DND-41 (cell line): ENCODE measurements around the gene NPR1.
"Not testable (repeated sequence)": the region's sequence is repeated elsewhere in the genome, so short reads cannot be mapped to it uniquely, and the experiment has no call there.

ENCODE experiments used
- ATAC-seq: fragments of 200-7000 bp; cut with Tn5 transposase; 3 replicates; pipeline ENCODE4 v1.9.1; 2021; ENCODE audit warnings: low read depth; ENCODE audit not compliant: insufficient read depth
- DNase-seq: peaks from one replicate; pipeline ENCODE4 v3.0.0-alpha.2; 2020
- H2AFZ ChIP-seq: 2 replicates; pipeline ENCODE4 v1.6.0; 2012; ENCODE audit warnings: low read depth, low read length
- H3K27ac ChIP-seq: 2 replicates; pipeline ENCODE4 v1.5.1; 2012; ENCODE audit warnings: low read length, inconsistent platforms
- H3K27me3 ChIP-seq: fragments of 200-600 bp; sonication (generic); 2 replicates; pipeline ENCODE4 v1.6.0; 2012; ENCODE audit warnings: low read length, mild to moderate bottlenecking, inconsistent platforms; ENCODE audit not compliant: insufficient read depth, poor library complexity
- H3K36me3 ChIP-seq: 2 replicates; pipeline ENCODE4 v1.5.1; 2012; ENCODE audit warnings: low read length, inconsistent platforms; ENCODE audit not compliant: insufficient read depth
- H3K4me1 ChIP-seq: 2 replicates; pipeline ENCODE4 v1.5.1; 2012; ENCODE audit warnings: mild to moderate bottlenecking, low read length; ENCODE audit not compliant: insufficient read depth
- H3K4me2 ChIP-seq: 2 replicates; pipeline ENCODE4 v1.6.0; 2012; ENCODE audit warnings: mild to moderate bottlenecking, moderate library complexity, low read length, inconsistent platforms; ENCODE audit not compliant: insufficient read depth
- H3K4me3 ChIP-seq, 2 experiments: fragments of 200-600 bp in 1 of 2; shearing (Covaris generic) in 1 of 2; 2 replicates each; pipeline ENCODE4 v1.5.1; 2012 to 2016; ENCODE audit warnings: inconsistent platforms in 2 of 2, low read length in 2 of 2, mild to moderate bottlenecking in 2 of 2, low read depth in 1 of 2, moderate library complexity in 1 of 2
- H3K79me2 ChIP-seq: 2 replicates; pipeline ENCODE4 v1.6.0; 2012; ENCODE audit warnings: low read length, inconsistent platforms; ENCODE audit not compliant: insufficient read depth
- H3K9ac ChIP-seq: 2 replicates; pipeline ENCODE4 v1.6.0; 2012; ENCODE audit warnings: low read depth, mild to moderate bottlenecking, inconsistent platforms, low read length, moderate library complexity
- H3K9me3 ChIP-seq: 2 replicates; pipeline ENCODE4 v1.5.1; 2012; ENCODE audit warnings: low read length, moderate library complexity, mild to moderate bottlenecking, inconsistent platforms; ENCODE audit not compliant: insufficient read depth, severe bottlenecking
- H4K20me1 ChIP-seq: 2 replicates; pipeline ENCODE4 v1.6.0; 2012; ENCODE audit warnings: low read length; ENCODE audit not compliant: insufficient read depth
- CTCF ChIP-seq: IDR thresholded peaks from 2 replicates; pipeline ENCODE4 v1.5.1; 2012; ENCODE audit warnings: borderline replicate concordance, low read length, moderate library complexity, mild to moderate bottlenecking; ENCODE audit not compliant: poor library complexity, severe bottlenecking; ENCODE audit errors: extremely low read depth
- EZH2 ChIP-seq: IDR thresholded peaks from 3 replicates; pipeline ENCODE4 v1.6.1; 2012; ENCODE audit warnings: borderline replicate concordance, low read depth, mild to moderate bottlenecking, moderate library complexity, low read length, inconsistent platforms; ENCODE audit not compliant: severe bottlenecking

Gene NPR1

DNA sequence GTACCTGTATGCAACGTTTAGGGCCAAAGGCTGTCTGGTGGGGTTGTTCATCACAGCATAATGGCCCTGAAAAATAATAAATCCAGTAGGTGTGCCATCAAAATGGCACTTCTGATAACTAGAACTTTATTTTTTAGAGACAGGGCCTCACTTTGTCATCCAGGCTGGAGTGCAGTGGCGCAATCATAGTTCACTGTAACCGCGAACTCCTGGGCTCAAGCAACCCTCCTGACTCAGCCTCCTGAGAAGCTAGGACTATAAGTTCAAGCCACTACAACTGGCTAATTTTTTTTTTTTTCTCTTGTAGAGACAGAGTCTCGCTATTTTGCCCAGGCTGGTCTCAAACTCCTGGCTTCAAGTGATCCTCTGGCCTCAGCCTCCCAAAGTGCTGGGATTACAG, 15.3 kb upstream of the NPR1 start:
- DNase-seq (no peak), ATAC-seq (no peak)
- Histone ChIP-seq H3K9me3 (no peaks in the 10 kb centered on the region), H2AFZ (no peak overlapping the region), H3K36me3 (peaks cover 81% of the 10 kb centered on the region), H3K79me2 (peaks cover 51% of the 10 kb centered on the region), H4K20me1 (peaks cover 20% of the 10 kb centered on the region; the same call in 1 of the 2 replicates), H3K27ac (no peak overlapping the region), H3K4me1 (peaks cover 31% of the 10 kb centered on the region), H3K4me3 (no peak overlapping the region), H3K27me3 (no peaks in the 10 kb centered on the region), H3K9ac (no peak overlapping the region), H3K4me2 (no peak overlapping the region)
- TF ChIP-seq EZH2: no peak
- no peak for TF ChIP-seq CTCF

GRCh38 chr1:153667439-153667838, 11.0 kb upstream of the NPR1 start:
- H3K36me3 ChIP-seq: peaks cover 80% of the 10 kb centered on the region
- no peak overlapping the region for H3K27ac ChIP-seq
- no peaks in the 10 kb centered on the region for H3K9me3 ChIP-seq
- DNase-seq (no peak), ATAC-seq (no peak)
- H4K20me1 ChIP-seq: peaks cover 25% of the 10 kb centered on the region; the same call in 1 of the 2 replicates
- TF ChIP-seq EZH2 (no peak), CTCF (no peak)
- peaks cover 61% of the 10 kb centered on the region for H3K79me2 ChIP-seq
- H3K4me2 ChIP-seq: peak overlapping the region; percentile 94; the same call in 1 of the 2 replicates
- no peak overlapping the region for H3K9ac ChIP-seq
- H3K4me3 ChIP-seq: no peak overlapping the region
- H2AFZ ChIP-seq: no peak overlapping the region
- no peaks in the 10 kb centered on the region for H3K27me3 ChIP-seq
- H3K4me1 ChIP-seq: peaks cover 33% of the 10 kb centered on the region

DNA sequence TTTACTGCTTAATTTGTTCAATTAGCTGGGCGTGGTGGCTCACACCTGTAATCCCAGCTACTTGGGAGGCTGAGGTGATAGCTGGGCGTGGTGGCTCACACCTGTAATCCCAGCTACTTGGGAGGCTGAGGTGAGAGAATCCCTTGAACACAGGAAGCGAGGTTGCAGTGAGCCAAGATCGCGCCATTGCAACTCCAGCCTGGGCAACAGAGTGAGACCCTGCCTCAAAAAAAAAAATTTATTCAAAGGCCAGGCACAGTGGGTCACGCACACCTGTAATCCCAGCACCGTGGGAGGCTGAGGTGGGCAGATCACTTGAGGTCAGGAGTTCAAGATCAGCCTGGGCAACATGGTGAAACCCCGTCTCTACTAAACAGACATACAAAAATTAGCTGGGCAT, 9.8 kb upstream of the NPR1 start:
- not testable (repeated sequence) for ATAC-seq, H2AFZ ChIP-seq, H3K27ac ChIP-seq, H3K9me3 ChIP-seq, H3K27me3 ChIP-seq, DNase-seq
- H3K36me3 ChIP-seq: peaks cover 68% of the 10 kb centered on the region
- peaks cover 24% of the 10 kb centered on the region; the same call in 1 of the 2 replicates for H4K20me1 ChIP-seq
- H3K4me3 ChIP-seq: peak overlapping the region in 1 of 2 experiments; percentile 75; a peak in 1 of 4 replicates
- peaks cover 61% of the 10 kb centered on the region for H3K79me2 ChIP-seq
- H3K4me1 ChIP-seq: peaks cover 35% of the 10 kb centered on the region
- H3K4me2 ChIP-seq: peak overlapping the region; percentile 94
- peak overlapping the region; percentile 28; the same call in 1 of the 2 replicates for H3K9ac ChIP-seq

DNA sequence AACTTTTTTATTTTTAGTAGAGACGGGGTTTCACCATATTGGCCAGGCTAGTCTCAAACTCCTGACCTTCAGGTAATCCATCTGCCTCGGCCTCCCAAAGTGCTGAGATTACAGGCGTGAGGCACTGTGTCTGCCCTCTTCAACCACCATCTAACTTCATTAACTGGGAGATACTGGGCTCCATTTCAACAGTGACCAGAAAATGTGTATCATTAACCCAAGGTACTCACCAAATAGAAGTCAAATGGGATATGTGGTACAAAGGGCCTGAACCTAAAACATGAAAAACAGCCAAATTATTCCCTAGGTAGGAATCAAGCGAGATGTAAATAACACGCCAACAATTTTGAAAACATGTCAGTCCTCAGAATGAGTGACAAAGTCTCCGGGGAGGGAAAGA, 8.9 kb upstream of the NPR1 start:
- no peak for TF ChIP-seq CTCF
- no peak for TF ChIP-seq EZH2
- H3K9ac ChIP-seq: peak overlapping the region; percentile 88
- ATAC-seq: no peak
- H4K20me1 ChIP-seq: peaks cover 24% of the 10 kb centered on the region; the same call in 1 of the 2 replicates
- H3K4me3 ChIP-seq: peak overlapping the region; percentile 75 to 95
- H2AFZ ChIP-seq: no peak overlapping the region
- peak overlapping the region; percentile 92 for H3K27ac ChIP-seq
- no peaks in the 10 kb centered on the region for H3K9me3 ChIP-seq
- no peak for DNase-seq
- peak overlapping the region; percentile 94 for H3K4me2 ChIP-seq
- H3K4me1 ChIP-seq: peaks cover 35% of the 10 kb centered on the region
- no peaks in the 10 kb centered on the region for H3K27me3 ChIP-seq
- peaks cover 59% of the 10 kb centered on the region for H3K36me3 ChIP-seq
- H3K79me2 ChIP-seq: peaks cover 57% of the 10 kb centered on the region
